ENCODE data around the gene MIDN.

Gene MIDN

DNA sequence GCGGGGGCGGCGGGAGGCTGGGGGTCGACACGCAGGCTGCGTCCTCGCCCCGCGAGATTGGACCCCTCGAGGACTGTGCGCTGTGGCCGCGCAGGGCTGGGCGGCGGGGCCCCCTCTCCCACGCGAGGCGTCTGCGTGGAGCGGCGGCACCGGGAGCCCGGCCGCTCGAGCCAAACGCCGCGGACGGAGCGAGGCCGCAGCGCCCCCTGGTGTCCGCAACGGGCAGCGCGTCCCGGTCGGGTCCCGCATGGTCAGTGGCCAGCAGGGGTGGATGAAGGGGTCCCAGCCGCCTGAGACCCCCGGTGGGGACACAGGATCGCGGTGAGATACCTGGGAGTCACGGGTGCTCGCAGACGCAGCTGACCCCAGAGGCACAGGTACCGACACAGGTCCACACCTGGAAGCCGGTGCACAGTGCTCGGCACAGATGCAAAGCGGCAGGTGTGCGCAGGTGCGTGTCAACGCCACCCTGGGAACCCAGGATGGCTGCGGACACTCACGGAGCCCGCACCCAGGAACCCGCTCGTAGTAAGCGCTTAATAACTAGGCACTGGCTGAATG is 18.6 kb downstream of the MIDN start:
- Histone ChIP-seq H3K4me3 (ENCODE audit: control insufficient read depth in 1 of 7, extremely low read depth in 1 of 7, insufficient read depth in 4 of 7, low read depth in 2 of 7, low read length in 6 of 7) (peak overlapping the region; percentile 16 to 73 (median 50)), H3K36me3 (ENCODE audit: control insufficient read depth in 4 of 4, insufficient read depth in 4 of 4, low read length in 3 of 4) (peaks cover 0 to 15% (median 12%) of the 10 kb centered on the region in 4 experiments), H3K4me1 (ENCODE audit: control extremely low read depth in 1 of 4, control insufficient read depth in 4 of 4, insufficient read depth in 4 of 4, low read length in 3 of 4) (peaks cover 8 to 80% (median 77%) of the 10 kb centered on the region in 4 experiments), H3K27ac (ENCODE audit: insufficient read depth in 1 of 2, low read depth in 1 of 2, low read length in 2 of 2, poor library complexity in 1 of 2, severe bottlenecking in 2 of 2) (no peak overlapping the region), H3K27me3 (replicated peaks in 2 of 5; ENCODE audit: control insufficient read depth in 4 of 5, insufficient read depth in 5 of 5, low read length in 4 of 5) (peaks cover 0 to 6% (median 0%) of the 10 kb centered on the region in 5 experiments), H3K9me3 (ENCODE audit: control extremely low read depth in 1 of 5, control insufficient read depth in 4 of 5, insufficient read depth in 2 of 5, low read depth in 1 of 5, low read length in 4 of 5) (no peaks in the 10 kb centered on the region)
- ChIA-PET CTCF (interaction anchor here (0.6 to 17.7 kb wide), 6 partner anchors 9 to 72 kb away, joined by 3 to 268 read pairs (median 8); partner anchors contain the start of genes ATP5F1D and FAM174C), POLR2A (interaction anchor here (1.6 to 5.0 kb wide), 4 partner anchors 8 to 22 kb away, joined by 6 to 98 read pairs (median 26); partner anchors contain the start of gene FAM174C)
- DNase-seq = peak in 2 of 3 donors; percentile 51 to 62
- 1% methylated on average over 46 of the region's 59 CpGs for WGBS (ENCODE audit: insufficient coverage)

DNA sequence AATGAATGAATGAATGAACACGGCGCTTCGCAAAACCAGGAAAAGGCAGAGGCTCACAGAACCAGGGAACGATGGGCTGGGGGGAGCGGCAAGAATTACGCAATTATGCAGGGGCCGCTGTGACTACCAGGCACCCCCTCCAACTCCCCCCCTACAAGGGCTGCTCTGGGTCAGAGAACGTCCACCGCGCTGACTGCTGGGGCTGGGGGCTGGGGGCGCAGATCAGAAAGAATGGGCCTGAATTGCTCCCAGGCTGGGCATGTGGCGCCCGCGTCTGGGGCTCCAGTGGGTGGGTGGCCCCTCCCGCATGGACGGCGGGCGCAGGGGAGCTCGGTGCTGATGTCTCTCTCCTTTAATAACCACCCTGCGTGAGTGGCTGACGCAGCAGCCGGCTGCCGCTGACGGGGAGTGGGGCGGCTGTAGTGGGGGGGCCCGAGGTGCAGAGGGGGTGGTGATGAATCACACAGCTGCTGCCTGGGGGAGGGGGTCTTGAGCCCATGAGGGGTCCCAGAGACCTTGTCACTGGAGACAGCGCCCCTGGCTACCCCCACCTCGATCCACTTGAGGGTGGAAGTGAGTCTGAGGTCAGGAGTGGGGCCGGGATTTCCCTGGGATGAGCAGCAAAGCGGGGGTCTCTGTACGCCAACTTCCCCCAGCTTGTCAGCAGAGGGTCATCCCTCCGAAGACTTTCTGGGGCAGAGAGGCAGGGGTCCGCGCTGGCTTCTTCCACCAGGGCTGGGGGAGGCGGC is 19.3 kb downstream of the MIDN start:
- H3K27ac ChIP-seq (ENCODE audit: insufficient read depth in 1 of 2, low read depth in 1 of 2, low read length in 2 of 2, poor library complexity in 1 of 2, severe bottlenecking in 2 of 2) = no peak overlapping the region
- POLR2A ChIA-PET = interaction anchor here (2.9 to 5.0 kb wide), 2 partner anchors 13 to 23 kb away, joined by 32 to 98 read pairs; no protein-coding TSS in a partner anchor
- peak in 2 of 3 donors; percentile 40 to 49 for DNase-seq

DNA sequence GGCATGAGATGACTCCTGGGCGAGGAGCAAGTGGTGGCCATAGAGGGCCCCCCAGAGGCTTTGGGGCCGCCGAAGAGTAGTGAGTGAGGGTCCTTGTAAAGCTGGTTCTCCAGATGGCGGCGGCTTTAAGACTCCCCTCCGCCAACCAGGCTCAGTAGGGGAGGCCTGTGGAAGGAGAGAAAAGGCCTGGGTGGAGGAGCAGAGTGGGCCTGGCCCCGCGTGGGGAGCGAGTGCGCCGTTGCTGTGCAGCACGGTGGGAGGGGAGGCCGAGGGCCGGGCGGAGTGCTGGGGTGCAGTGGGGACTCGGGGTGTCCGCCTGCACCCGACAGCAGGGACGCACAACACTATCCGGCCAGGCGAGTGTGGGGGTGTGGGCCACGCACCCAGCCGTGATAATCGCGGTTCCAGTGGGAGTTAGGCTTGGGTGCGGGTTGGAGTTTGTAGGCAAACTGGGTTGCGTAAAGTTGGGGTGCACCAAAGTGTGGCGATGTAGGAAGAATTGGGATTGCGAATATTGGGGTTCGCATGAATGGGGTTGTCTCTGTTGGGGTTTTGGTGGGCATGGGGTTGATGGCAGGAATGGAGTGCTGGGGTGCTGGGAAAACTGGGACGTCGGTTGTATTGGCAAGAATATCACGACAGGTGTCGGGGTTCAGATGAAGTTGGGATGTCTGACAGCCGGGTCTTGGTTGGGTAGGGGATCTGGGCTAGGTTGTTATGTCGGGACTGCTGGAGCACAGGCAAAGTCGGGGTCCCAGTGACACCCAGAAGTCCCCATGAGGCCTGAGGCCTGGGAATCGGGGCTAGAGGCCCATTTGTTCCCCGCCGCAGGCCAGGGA is 20.1 kb downstream of the MIDN start:
- Histone ChIP-seq H3K27me3 (replicated peaks in 2 of 5; ENCODE audit: control insufficient read depth in 4 of 5, insufficient read depth in 5 of 5, low read length in 4 of 5) (peaks cover 0 to 6% (median 0%) of the 10 kb centered on the region in 5 experiments), H3K4me1 (ENCODE audit: control extremely low read depth in 1 of 4, control insufficient read depth in 4 of 4, insufficient read depth in 4 of 4, low read length in 3 of 4) (peaks cover 8 to 77% (median 74%) of the 10 kb centered on the region in 4 experiments), H3K9me3 (ENCODE audit: control extremely low read depth in 1 of 5, control insufficient read depth in 4 of 5, insufficient read depth in 2 of 5, low read depth in 1 of 5, low read length in 4 of 5) (no peaks in the 10 kb centered on the region), H3K36me3 (ENCODE audit: control insufficient read depth in 4 of 4, insufficient read depth in 4 of 4, low read length in 3 of 4) (peaks cover 0 to 29% (median 27%) of the 10 kb centered on the region in 4 experiments), H3K27ac (ENCODE audit: insufficient read depth in 1 of 2, low read depth in 1 of 2, low read length in 2 of 2, poor library complexity in 1 of 2, severe bottlenecking in 2 of 2) (no peak overlapping the region), H3K4me3 (ENCODE audit: control insufficient read depth in 1 of 7, extremely low read depth in 1 of 7, insufficient read depth in 4 of 7, low read depth in 2 of 7, low read length in 6 of 7) (peak overlapping the region in 3 of 7 experiments; percentile 35 to 87 (median 79))
- ChIA-PET POLR2A (interaction anchor here (0.6 to 5.0 kb wide), 16 partner anchors 8 to 336 kb away, joined by 3 to 98 read pairs (median 6); partner anchors contain the start of genes ATP5F1D and MIDN), CTCF (interaction anchor here (1.0 to 17.7 kb wide), 5 partner anchors 9 to 115 kb away, joined by 4 to 268 read pairs (median 6); partner anchors contain the start of gene ATP5F1D)
- no peak for DNase-seq
- WGBS (ENCODE audit: insufficient coverage) = 68% methylated on average over 30 of the region's 40 CpGs

More for the DNA sequence above, 19.3 kb downstream of the MIDN start:
- 34% methylated on average over 20 of the region's 35 CpGs for WGBS (ENCODE audit: insufficient coverage)
- H3K4me3 ChIP-seq (ENCODE audit: control insufficient read depth in 1 of 7, extremely low read depth in 1 of 7, insufficient read depth in 4 of 7, low read depth in 2 of 7, low read length in 6 of 7) = peak overlapping the region in 2 of 7 experiments; percentile 50 to 73
- H3K36me3 ChIP-seq (ENCODE audit: control insufficient read depth in 4 of 4, insufficient read depth in 4 of 4, low read length in 3 of 4) = peaks cover 0 to 22% (median 19%) of the 10 kb centered on the region in 4 experiments
- CTCF ChIA-PET = interaction anchor here (1.5 to 17.7 kb wide), 5 partner anchors 8 to 27 kb away, joined by 5 to 268 read pairs (median 12); partner anchors contain the start of genes ATP5F1D and FAM174C
- no peaks in the 10 kb centered on the region for H3K9me3 ChIP-seq (ENCODE audit: control extremely low read depth in 1 of 5, control insufficient read depth in 4 of 5, insufficient read depth in 2 of 5, low read depth in 1 of 5, low read length in 4 of 5)
- H3K4me1 ChIP-seq (ENCODE audit: control extremely low read depth in 1 of 4, control insufficient read depth in 4 of 4, insufficient read depth in 4 of 4, low read length in 3 of 4) = peaks cover 8 to 77% (median 75%) of the 10 kb centered on the region in 4 experiments
- H3K27me3 ChIP-seq (replicated peaks in 2 of 5; ENCODE audit: control insufficient read depth in 4 of 5, insufficient read depth in 5 of 5, low read length in 4 of 5) = peaks cover 0 to 6% (median 0%) of the 10 kb centered on the region in 5 experiments

DNA sequence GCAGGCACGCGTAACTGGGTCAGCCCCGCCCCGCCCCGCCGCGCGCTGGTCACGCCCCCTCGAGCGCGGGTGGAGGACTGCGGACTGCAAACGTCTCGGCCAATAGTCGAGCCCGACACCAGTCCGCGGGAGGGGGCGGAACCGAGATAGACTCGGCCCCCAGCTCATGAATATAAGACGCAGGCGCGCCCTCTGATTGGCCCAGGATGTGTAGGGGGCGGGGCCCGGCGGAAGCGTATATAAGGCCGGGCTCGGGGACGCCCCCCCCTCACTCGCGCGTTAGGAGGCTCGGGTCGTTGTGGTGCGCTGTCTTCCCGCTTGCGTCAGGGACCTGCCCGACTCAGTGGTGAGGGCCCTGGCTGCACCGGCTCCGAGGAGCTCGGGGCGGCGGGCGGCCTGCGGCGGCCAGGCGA is 20.7 kb downstream of the MIDN start, which contains the start of gene CIRBP:
CIRBP (plus strand) TSS at position 268 of the 413 bp plus-strand sequence. CDS start 1,602 bp downstream, outside the sequence.
- Histone ChIP-seq H3K4me1 (ENCODE audit: control extremely low read depth in 1 of 4, control insufficient read depth in 4 of 4, insufficient read depth in 4 of 4, low read length in 3 of 4) (peaks cover 8 to 79% (median 76%) of the 10 kb centered on the region in 4 experiments), H3K9me3 (ENCODE audit: control extremely low read depth in 1 of 5, control insufficient read depth in 4 of 5, insufficient read depth in 2 of 5, low read depth in 1 of 5, low read length in 4 of 5) (no peaks in the 10 kb centered on the region), H3K36me3 (ENCODE audit: control insufficient read depth in 4 of 4, insufficient read depth in 4 of 4, low read length in 3 of 4) (peaks cover 0 to 36% (median 33%) of the 10 kb centered on the region in 4 experiments), H3K27me3 (replicated peaks in 2 of 5; ENCODE audit: control insufficient read depth in 4 of 5, insufficient read depth in 5 of 5, low read length in 4 of 5) (peaks cover 0 to 6% (median 0%) of the 10 kb centered on the region in 5 experiments), H3K27ac (ENCODE audit: insufficient read depth in 1 of 2, low read depth in 1 of 2, low read length in 2 of 2, poor library complexity in 1 of 2, severe bottlenecking in 2 of 2) (peak within 1 kb of the TSS; percentile 90 to 94), H3K4me3 (ENCODE audit: control insufficient read depth in 1 of 7, extremely low read depth in 1 of 7, insufficient read depth in 4 of 7, low read depth in 2 of 7, low read length in 6 of 7) (peak within 1 kb of the TSS; percentile 68 to 94 (median 83))
- WGBS (ENCODE audit: insufficient coverage) = 0% methylated on average over 35 of the region's 50 CpGs
- DNase-seq = peak; percentile 98 to 99 (median 99)
- POLR2A ChIA-PET = interaction anchor here (0.6 to 5.0 kb wide), 15 partner anchors 8 to 337 kb away, joined by 3 to 98 read pairs (median 5); partner anchors contain the start of genes ATP5F1D and MIDN
- CTCF ChIA-PET = interaction anchor here (1.0 to 17.7 kb wide), 4 partner anchors 10 to 114 kb away, joined by 4 to 268 read pairs (median 6); partner anchors contain the start of gene ATP5F1D

DNA sequence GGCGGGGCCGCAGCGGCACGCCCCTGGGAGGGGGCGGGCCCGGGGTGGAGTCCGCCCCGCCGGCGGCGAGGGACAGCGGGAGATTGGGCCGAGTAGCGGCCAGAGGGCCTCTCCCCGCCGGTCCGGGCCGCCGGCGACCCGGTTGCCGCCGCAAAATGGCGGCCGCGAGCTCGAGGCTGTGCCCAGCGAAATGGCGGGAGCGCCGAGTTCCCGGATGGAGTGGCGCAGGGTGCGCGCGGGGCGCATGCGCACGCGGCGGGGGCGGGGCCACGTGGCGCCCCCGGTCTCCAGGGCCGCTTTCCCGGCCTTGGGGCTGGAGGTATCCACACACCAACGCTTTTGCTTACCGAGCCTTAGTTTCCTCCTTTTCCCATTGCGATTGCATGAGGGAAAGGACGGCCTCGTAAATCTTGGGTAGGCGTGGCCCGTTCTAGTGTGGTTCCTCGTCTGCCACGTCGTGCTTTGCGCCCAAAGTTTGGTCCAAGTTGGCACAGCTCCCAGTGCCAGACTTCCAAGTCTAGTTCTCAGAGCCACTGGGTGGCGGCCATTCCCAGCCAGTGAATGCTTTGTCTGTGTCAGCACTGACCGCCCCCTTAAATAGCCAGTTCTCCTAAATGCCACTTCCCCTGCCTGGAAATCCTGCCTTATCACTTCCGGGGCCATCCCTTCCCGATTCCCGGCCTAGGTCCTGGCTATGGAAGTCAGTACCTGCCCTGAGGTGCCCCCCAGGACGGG is 21.3 kb downstream of the MIDN start:
- under 1% methylated on average over 60 of the region's 64 CpGs for WGBS (ENCODE audit: insufficient coverage)
- H3K4me1 ChIP-seq (ENCODE audit: control extremely low read depth in 1 of 4, control insufficient read depth in 4 of 4, insufficient read depth in 4 of 4, low read length in 3 of 4) = peaks cover 8 to 83% (median 82%) of the 10 kb centered on the region in 4 experiments
- H3K9me3 ChIP-seq (ENCODE audit: control extremely low read depth in 1 of 5, control insufficient read depth in 4 of 5, insufficient read depth in 2 of 5, low read depth in 1 of 5, low read length in 4 of 5) = no peaks in the 10 kb centered on the region
- H3K4me3 ChIP-seq (ENCODE audit: control insufficient read depth in 1 of 7, extremely low read depth in 1 of 7, insufficient read depth in 4 of 7, low read depth in 2 of 7, low read length in 6 of 7) = peak overlapping the region; percentile 68 to 94 (median 83)
- CTCF ChIA-PET = interaction anchor here (1.0 to 17.7 kb wide), 3 partner anchors 10 to 113 kb away, joined by 4 to 268 read pairs (median 5); no protein-coding TSS in a partner anchor
- peaks cover 0 to 6% (median 0%) of the 10 kb centered on the region in 5 experiments for H3K27me3 ChIP-seq (replicated peaks in 2 of 5; ENCODE audit: control insufficient read depth in 4 of 5, insufficient read depth in 5 of 5, low read length in 4 of 5)
- peak; percentile 78 to 88 (median 84) for DNase-seq
- POLR2A ChIA-PET = interaction anchor here (0.6 to 5.0 kb wide), 13 partner anchors 9 to 1512 kb away, joined by 3 to 98 read pairs (median 6); partner anchors contain the start of genes ATP5F1D, CNN2 and MIDN
- H3K27ac ChIP-seq (ENCODE audit: insufficient read depth in 1 of 2, low read depth in 1 of 2, low read length in 2 of 2, poor library complexity in 1 of 2, severe bottlenecking in 2 of 2) = peak overlapping the region; percentile 90 to 94
- peaks cover 2 to 41% (median 37%) of the 10 kb centered on the region in 4 experiments for H3K36me3 ChIP-seq (ENCODE audit: control insufficient read depth in 4 of 4, insufficient read depth in 4 of 4, low read length in 3 of 4)

Measured in common myeloid progenitor, CD34-positive (primary cell).